Endothelial cell of umbilical vein (primary cell): ENCODE results near the gene GOLGA2. TPM values are rescaled to one million over a fixed set of nuclear protein-coding genes. Genes with fewer than 3 reads are reported as not detected.

Experiments
- BruUV-seq: library from RNA; stranded (reverse); fragments of 400-500 nt; replicated peaks from 2 replicates; lab custom pipeline; 2021; lab: Mats Ljungman, UMichigan
- CTCF ChIA-PET: fragments of 300-600, 350-600 bp; sonication (Branson Sonifier 250); formaldehyde crosslinking; loops from one replicate; lab custom pipeline; 2021; ENCODE audit warnings: antibody characterized with exemption, inconsistent platforms; lab: Charles Lee
- POLR2A ChIA-PET: fragments of 300-600, 350-600 bp; sonication (Branson Sonifier 250); formaldehyde crosslinking; loops from one replicate; lab custom pipeline; 2021; ENCODE audit warnings: antibody characterized with exemption, inconsistent platforms; lab: Charles Lee
- DNase-seq: peaks from one replicate; pipeline ENCODE4 v3.0.0-alpha.2; 2011; ENCODE audit warnings: low read depth, low spot score
- FAIRE-seq: peaks from 2 replicates; lab custom pipeline; 2011; peaks lifted over from hg19 to GRCh38; lab: Jason Lieb, UNC
- H2AFZ ChIP-seq: 2 replicates; pipeline ENCODE4 v1.6.0; 2012; ENCODE audit warnings: low read depth, low read length, control low read depth, inconsistent platforms
- H3K27ac ChIP-seq: 2 replicates; pipeline ENCODE4 v1.5.1; 2011; ENCODE audit warnings: low read depth, mild to moderate bottlenecking, control low read depth, low read length, moderate library complexity; ENCODE audit not compliant: insufficient read depth
- H3K27me3 ChIP-seq, 2 experiments: 2 replicates each; pipeline versions ENCODE4 v1.6.0 to v1.6.1; 2011; ENCODE audit warnings: low read length in 2 of 2, mixed read lengths in 1 of 2; ENCODE audit not compliant: control insufficient read depth in 2 of 2, insufficient read depth in 2 of 2
- H3K36me3 ChIP-seq, 2 experiments: 2 replicates in 1 of 2; 3 replicates in 1 of 2; pipeline ENCODE4 v1.5.1; 2011; ENCODE audit warnings: low read length in 2 of 2, mild to moderate bottlenecking in 1 of 2, moderate library complexity in 1 of 2; ENCODE audit not compliant: control insufficient read depth in 2 of 2, insufficient read depth in 2 of 2; ENCODE audit errors: extremely low read depth in 1 of 2
- H3K4me1 ChIP-seq: 3 replicates; pipeline ENCODE4 v1.5.1; 2011; ENCODE audit warnings: mild to moderate bottlenecking, low read length; ENCODE audit not compliant: control insufficient read depth, insufficient read depth; ENCODE audit errors: extremely low read depth
- H3K4me2 ChIP-seq: 2 replicates; pipeline ENCODE4 v1.6.1; 2011; ENCODE audit warnings: low read length, control low read depth, mixed read lengths; ENCODE audit not compliant: insufficient read depth
- H3K4me3 ChIP-seq, 3 experiments: fragments of 200-600 bp in 1 of 3; sonication (generic), shearing (Covaris generic) in 1 of 3; replicated peaks in 1 of 3; 2 replicates each; pipeline ENCODE4 v1.5.1; 2011 to 2016; ENCODE audit warnings: control low read depth in 3 of 3, low read length in 3 of 3, mild to moderate bottlenecking in 2 of 3, inconsistent platforms in 1 of 3, low read depth in 1 of 3, moderate library complexity in 1 of 3; ENCODE audit not compliant: insufficient read depth in 1 of 3
- H3K79me2 ChIP-seq: 2 replicates; pipeline ENCODE4 v1.6.0; 2012; ENCODE audit warnings: low read length, inconsistent platforms; ENCODE audit not compliant: control insufficient read depth, insufficient read depth
- H3K9ac ChIP-seq: replicated peaks from 2 replicates; pipeline ENCODE3; 2011; ENCODE audit warnings: low read length, control low read depth; ENCODE audit not compliant: insufficient read depth; ENCODE audit errors: extremely low read depth
- H3K9me1 ChIP-seq: replicated peaks from 3 replicates; pipeline ENCODE4 v1.6.0; 2011; ENCODE audit warnings: mild to moderate bottlenecking, low read length; ENCODE audit not compliant: control insufficient read depth, insufficient read depth; ENCODE audit errors: extremely low read depth
- H3K9me3 ChIP-seq: replicated peaks from 2 replicates; pipeline ENCODE4 v1.5.1; 2012; ENCODE audit warnings: low read length, inconsistent platforms; ENCODE audit not compliant: control insufficient read depth, insufficient read depth
- H4K20me1 ChIP-seq: replicated peaks from 2 replicates; pipeline ENCODE3; 2011; ENCODE audit warnings: mild to moderate bottlenecking, low read length; ENCODE audit not compliant: control insufficient read depth, insufficient read depth; ENCODE audit errors: extremely low read depth
- CTCF ChIP-seq, 2 donors: IDR thresholded peaks; 1 replicate in 1 of 2; 2 replicates in 1 of 2; pipeline ENCODE4 v1.5.1; 2011; ENCODE audit warnings: low read length in 2 of 2, mild to moderate bottlenecking in 2 of 2, moderate library complexity in 2 of 2, control low read depth in 1 of 2, inconsistent platforms in 1 of 2, low read depth in 1 of 2; ENCODE audit not compliant: insufficient read depth in 1 of 2; ENCODE audit errors: extremely low read depth in 1 of 2
- EZH2 ChIP-seq: IDR thresholded peaks from 2 replicates; pipeline ENCODE4 v1.6.1; 2012; ENCODE audit warnings: borderline replicate concordance, low read depth, mild to moderate bottlenecking, moderate library complexity, low read length, inconsistent platforms; ENCODE audit not compliant: severe bottlenecking
- FOS ChIP-seq: IDR thresholded peaks from 2 replicates; pipeline ENCODE4 v1.6.1; 2011; ENCODE audit warnings: mild to moderate bottlenecking, low read length, moderate library complexity, borderline replicate concordance; ENCODE audit not compliant: insufficient read depth
- GATA2 ChIP-seq: IDR thresholded peaks from 2 replicates; pipeline ENCODE4 v1.7.0; 2011; ENCODE audit warnings: low read depth, mild to moderate bottlenecking, moderate library complexity, mixed read lengths, low read length; ENCODE audit not compliant: insufficient read length, insufficient read depth
- JUN ChIP-seq: IDR thresholded peaks from 2 replicates; pipeline ENCODE4 v1.6.1; 2011; ENCODE audit warnings: borderline replicate concordance, low read depth; ENCODE audit not compliant: insufficient read length, insufficient read depth
- MAX ChIP-seq: IDR thresholded peaks from 2 replicates; pipeline ENCODE4 v1.6.1; 2011; ENCODE audit not compliant: insufficient read depth, insufficient read length
- MYC ChIP-seq: IDR thresholded peaks from one replicate; pipeline ENCODE4 v1.6.1; 2011; ENCODE audit warnings: mild to moderate bottlenecking, low read depth, low read length
- POLR2A ChIP-seq: IDR thresholded peaks from 2 replicates; pipeline ENCODE4 v1.6.1; 2012; ENCODE audit warnings: low read depth, mild to moderate bottlenecking, control low read depth, low read length
- POLR2AphosphoS5 ChIP-seq: IDR thresholded peaks from 2 replicates; pipeline ENCODE4 v1.6.1; 2012; ENCODE audit warnings: low read depth, mild to moderate bottlenecking, control low read depth, low read length, moderate library complexity; ENCODE audit not compliant: insufficient read depth
- dilution Hi-C: fragments of 300-500 bp; cut with MboI; formaldehyde crosslinking; loops from one replicate; pipeline ENCODE4 v1.15.0; 2019; ENCODE audit warnings: low sequenced_read_pairs; ENCODE audit not compliant: extremely low pct_ligation_motif_present
- intact Hi-C: fragments of 100-400 bp; cut with micrococcal nuclease; formaldehyde crosslinking; loops from one replicate; pipeline ENCODE4 v1.10.0; 2022
- polyA plus RNA-seq, 4 experiments: library from polyadenylated mRNA; depleted of rRNA in 3 of 4; stranded (reverse) in 3 of 4; unstranded in 1 of 4; fragments of >200 nt; gene quantifications; 2 replicates each; pipeline versions ENCODE4 v1.2.1 to v1.2.3, GENCODE V29; 2011 to 2012; ENCODE audit warnings: missing spikeins in 1 of 4
- total RNA-seq: library from RNA; stranded (reverse); gene quantifications from 2 replicates; pipeline ENCODE4 v1.2.3, GENCODE V29; 2021

GOLGA2 gene
- total and polyA plus RNA-seq, 2 donors (not counting 3 experiments of a cell fraction or from before 2014, with no cell fraction given): 52.3 to 114 TPM

DNA sequence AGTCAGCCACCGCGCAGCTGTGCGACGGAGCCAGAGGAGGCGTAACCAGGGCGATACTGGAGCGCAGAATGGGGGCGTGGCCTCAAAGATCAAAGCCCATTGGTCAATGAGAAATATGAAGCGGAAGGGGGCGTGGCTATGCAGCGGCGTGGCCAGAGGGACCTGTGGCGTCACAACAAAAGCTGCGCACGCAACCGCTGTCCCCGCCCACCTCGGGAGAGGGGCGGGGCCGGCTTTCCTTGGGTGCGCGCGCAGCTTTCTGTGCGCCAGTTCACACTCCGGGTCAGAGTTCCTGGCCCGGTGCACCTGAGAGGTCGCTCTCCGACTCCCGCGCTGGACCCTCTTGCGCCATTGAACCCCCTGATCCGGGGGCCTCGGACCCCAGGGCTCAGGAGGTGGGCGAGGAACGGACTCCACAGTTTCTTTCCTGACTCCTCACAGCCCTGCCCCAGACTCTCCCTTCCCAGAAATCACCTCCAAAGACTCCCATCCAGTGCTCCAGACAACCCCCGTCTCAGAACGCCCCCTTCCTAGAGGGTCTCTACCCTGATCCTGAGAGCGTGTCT is 284 bp upstream of the GOLGA2 start, which contains the start of gene SWI5:
SWI5 (plus strand) TSS at position 269 of the 566 bp plus-strand sequence.
- TF ChIP-seq MYC (no peak), FOS (no peak), MAX (no peak), JUN (no peak), POLR2A (peak; percentile 89), POLR2AphosphoS5 (peak; percentile 81)
- DNase-seq (peak; percentile 100), FAIRE-seq (peak; percentile 99)
- Histone ChIP-seq H3K4me1 (peaks cover 27% of the 10 kb centered on the region), H3K36me3 (peaks cover 2 to 10% of the 10 kb centered on the region in 2 experiments), H3K4me2 (peak within 1 kb of the TSS; percentile 86), H3K4me3 (peak within 1 kb of the TSS; percentile 80 to 95 (median 81)), H3K27ac (peak within 1 kb of the TSS; percentile 89), H3K27me3 (no peaks in the 10 kb centered on the region), H3K9ac (peak within 1 kb of the TSS; percentile 95), H4K20me1 (no peaks in the 10 kb centered on the region), H3K9me1 (no peaks in the 10 kb centered on the region), H3K9me3 (no peaks in the 10 kb centered on the region), H3K79me2 (peaks cover 27% of the 10 kb centered on the region), H2AFZ (peak within 1 kb of the TSS; percentile 68)
- ChIA-PET CTCF (interaction anchor here (0.7 to 1.1 kb wide), 6 partner anchors 19 to 145 kb away, joined by 3 to 7 read pairs (median 5); partner anchors contain the start of gene CERCAM), POLR2A (interaction anchor here (0.5 kb wide), 1 partner anchor 1548 kb away, joined by 7 read pairs; the partner anchor contains the start of gene TOR1A)
- intact Hi-C loops: loop anchor here (1.0 kb wide), 2 partner anchors 19 to 116 kb away; partner anchors contain the start of gene BBLN
- dilution Hi-C loops: no loop called here
- TSS peak; percentile 51 for BruUV-seq

DNA sequence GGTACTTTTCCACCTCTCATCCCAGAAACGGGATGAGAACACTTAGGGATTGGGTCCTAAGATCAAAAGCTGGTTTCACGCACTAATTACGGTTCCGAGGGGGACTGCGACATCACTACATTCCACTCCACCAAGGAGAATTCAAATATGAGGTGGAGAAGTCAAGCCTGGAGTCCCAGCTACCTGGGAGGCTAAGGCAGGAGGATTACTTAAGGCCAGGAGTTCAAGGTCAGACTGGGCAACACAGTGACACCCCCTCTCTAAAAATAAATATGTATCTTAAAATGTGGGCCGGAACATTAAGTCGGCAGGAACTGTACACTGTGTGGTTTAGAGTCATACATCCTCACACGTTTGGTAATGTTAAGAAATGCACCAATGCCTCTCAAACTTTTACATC is 1.6 kb downstream of the GOLGA2 start:
- CTCF ChIA-PET: no interaction called here
- no peaks in the 10 kb centered on the region for H3K9me3 ChIP-seq
- peak; percentile 68 for FAIRE-seq
- BruUV-seq: no TSS peak
- no peak for DNase-seq
- no peaks in the 10 kb centered on the region for H4K20me1 ChIP-seq
- no peaks in the 10 kb centered on the region for H3K27me3 ChIP-seq
- H3K4me1 ChIP-seq: peaks cover 18% of the 10 kb centered on the region
- no peak for TF ChIP-seq CTCF (IDR thresholded peaks at IDR 0.05; ENCODE audit: extremely low read depth in 1 of 2, insufficient read depth in 1 of 2, low read depth in 1 of 2, low read length in 2 of 2)
- TF ChIP-seq GATA2: no peak
- no peak for TF ChIP-seq POLR2AphosphoS5
- no peak for TF ChIP-seq MAX
- TF ChIP-seq EZH2: no peak
- TF ChIP-seq JUN: no peak
- TF ChIP-seq POLR2A: no peak
- no peak for TF ChIP-seq FOS
- POLR2A ChIA-PET: no interaction called here
- H3K27ac ChIP-seq: no peak overlapping the region
- intact Hi-C loops: loop anchor here (2.0 kb wide), 1 partner anchor 49 kb away; the partner anchor contains the start of genes COQ4 and TRUB2
- peak overlapping the region; percentile 86 for H3K4me2 ChIP-seq
- no peak overlapping the region for H3K4me3 ChIP-seq
- no peaks in the 10 kb centered on the region for H3K9me1 ChIP-seq
- H3K9ac ChIP-seq: no peak overlapping the region
- no peak overlapping the region for H2AFZ ChIP-seq
- H3K36me3 ChIP-seq: peaks cover 2 to 17% of the 10 kb centered on the region in 2 experiments
- dilution Hi-C loops: no loop called here
- peaks cover 27% of the 10 kb centered on the region for H3K79me2 ChIP-seq
